HG03439 (cell line): ENCODE measurements around the gene ETHE1.
"Not testable (repeated sequence)": the region's sequence is repeated elsewhere in the genome, so short reads cannot be mapped to it uniquely, and the experiment has no call there.

Experiments used
- ATAC-seq: cut with Tn5 transposase; IDR thresholded peaks from one replicate; pipeline ENCODE4 v1.9.1; 2021; ENCODE audit warnings: mild to moderate bottlenecking, moderate library complexity; ENCODE audit not compliant: unreplicated experiment

ETHE1 gene

GRCh38 chr19:43552198-43552450, 25.1 kb upstream of the ETHE1 start:
- no peak for ATAC-seq

GRCh38 chr19:43551399-43552197, 24.6 kb upstream of the ETHE1 start:
- ATAC-seq: no peak

- no peak for ATAC-seq
Observed at GRCh38 chr19:43548706-43549105, 21.7 kb upstream of the ETHE1 start.

DNA sequence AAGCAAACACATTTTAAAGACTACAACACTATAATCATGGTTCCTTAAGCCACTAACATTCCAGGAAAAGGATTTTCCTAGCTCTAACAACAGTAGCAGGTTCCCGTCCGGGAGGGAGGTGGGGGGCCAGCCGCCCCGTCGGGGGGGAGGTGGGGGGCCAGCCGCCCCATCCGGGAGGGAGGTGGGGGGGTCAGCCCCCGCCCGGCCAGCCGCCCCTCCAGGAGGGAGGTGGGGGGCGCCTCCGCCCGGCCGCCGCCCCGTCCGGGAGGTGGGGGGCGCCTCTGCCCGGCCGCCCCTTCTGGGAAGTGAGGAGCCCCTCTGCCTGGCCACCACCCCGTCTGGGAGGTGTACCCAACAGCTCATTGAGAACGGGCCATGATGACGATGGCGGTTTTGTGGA, 20.9 kb upstream of the ETHE1 start:
- ATAC-seq: not testable (repeated sequence)

DNA sequence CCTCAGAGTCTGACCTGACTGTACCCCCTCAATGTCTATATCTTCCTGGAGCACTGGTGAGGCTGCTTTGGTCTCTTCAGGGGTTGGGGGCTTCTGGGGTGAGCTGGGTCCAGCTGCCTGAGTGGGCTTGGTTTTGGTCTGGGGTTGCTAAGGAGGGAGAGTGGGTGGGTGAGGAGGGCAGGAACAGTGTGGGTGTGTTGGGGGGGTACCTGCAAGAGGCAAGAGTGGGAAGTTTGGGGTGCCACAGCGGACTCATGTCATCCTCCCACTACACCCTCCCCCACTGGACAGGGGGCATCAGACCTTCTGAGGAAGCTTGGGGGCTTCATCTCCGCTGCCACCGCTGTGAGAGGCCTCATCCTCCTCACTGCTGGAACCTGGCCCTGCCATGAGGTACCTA, 19.6 kb upstream of the ETHE1 start:
- ATAC-seq: no peak

- ATAC-seq: no peak
Observed at GRCh38 chr19:43545981-43546380, 19.0 kb upstream of the ETHE1 start.

- ATAC-seq: no peak
Observed at GRCh38 chr19:43545276-43545675, 18.3 kb upstream of the ETHE1 start.

GRCh38 chr19:43544077-43544476, 17.1 kb upstream of the ETHE1 start:
- ATAC-seq: no peak

DNA sequence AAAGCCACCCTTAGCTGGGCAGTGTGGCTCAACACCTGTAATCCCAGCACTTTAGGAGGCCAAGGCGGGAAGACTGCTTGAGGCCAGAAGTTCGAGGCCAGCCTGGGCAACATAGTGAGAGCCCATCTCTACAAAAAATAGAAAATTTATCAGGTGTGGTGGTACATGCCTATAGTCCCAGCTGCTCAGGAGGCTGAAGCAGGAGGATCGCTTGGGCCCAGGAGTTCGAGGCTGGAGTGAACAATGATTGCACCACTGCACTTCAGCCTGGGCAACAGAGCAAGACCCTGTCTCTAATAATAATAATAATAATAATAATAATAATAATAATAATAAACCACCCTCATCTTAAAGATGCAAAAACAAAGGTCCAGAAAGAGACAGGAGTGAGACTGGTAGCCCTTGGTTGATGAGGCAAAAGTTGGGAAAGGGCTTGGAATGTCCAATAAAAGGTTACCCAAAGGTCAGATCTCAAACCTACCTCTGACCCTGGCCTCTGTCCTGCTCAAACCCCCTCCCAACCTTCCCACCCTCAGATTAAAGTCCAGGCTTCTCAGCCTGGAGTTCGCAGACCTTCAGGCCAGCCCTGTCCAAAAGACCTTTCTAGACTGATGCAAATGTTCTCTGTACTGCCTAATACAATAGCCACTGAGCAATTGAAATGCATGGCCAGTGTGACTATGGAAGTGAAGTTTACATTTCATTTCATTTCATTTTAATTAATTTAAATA, 15.1 kb upstream of the ETHE1 start:
- no peak for ATAC-seq

DNA sequence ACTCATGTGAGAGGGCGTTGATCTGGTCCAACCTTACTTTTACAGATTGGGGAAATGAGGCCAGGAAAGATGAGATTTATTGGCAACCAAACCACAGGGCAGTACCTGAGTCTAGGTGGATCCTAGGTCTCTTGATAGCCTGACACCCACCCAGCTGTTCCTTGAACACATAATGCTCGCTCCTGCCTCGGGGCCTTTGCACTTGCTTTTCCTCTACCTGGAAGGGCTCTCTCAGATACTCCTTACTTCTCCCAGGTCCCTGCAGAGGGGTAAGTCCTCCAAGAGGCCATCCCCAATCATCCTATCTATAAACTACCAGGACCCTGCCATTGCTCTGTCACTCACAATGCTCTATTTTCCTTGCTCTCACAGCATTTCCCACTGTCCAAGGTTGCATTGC, 13.4 kb upstream of the ETHE1 start:
- ATAC-seq: no peak

DNA sequence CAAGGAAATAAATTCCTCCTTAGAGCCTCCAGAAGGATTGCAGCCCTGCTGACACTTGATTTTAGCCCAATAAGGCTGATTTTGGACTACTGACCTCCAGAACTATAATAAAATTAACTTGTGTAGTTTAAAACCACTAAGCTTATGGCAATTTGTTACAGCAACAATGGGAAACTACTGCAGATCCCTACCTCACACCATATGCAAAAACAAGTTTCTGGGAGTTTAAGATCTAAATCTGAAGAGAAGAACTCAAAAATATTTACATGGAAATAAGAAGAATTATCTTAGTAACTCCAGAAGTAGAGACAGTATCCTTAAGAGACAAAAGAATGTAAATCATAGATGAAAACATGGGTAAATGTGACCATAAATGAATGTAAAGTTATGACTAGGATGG, 11.9 kb upstream of the ETHE1 start:
- no peak for ATAC-seq

DNA sequence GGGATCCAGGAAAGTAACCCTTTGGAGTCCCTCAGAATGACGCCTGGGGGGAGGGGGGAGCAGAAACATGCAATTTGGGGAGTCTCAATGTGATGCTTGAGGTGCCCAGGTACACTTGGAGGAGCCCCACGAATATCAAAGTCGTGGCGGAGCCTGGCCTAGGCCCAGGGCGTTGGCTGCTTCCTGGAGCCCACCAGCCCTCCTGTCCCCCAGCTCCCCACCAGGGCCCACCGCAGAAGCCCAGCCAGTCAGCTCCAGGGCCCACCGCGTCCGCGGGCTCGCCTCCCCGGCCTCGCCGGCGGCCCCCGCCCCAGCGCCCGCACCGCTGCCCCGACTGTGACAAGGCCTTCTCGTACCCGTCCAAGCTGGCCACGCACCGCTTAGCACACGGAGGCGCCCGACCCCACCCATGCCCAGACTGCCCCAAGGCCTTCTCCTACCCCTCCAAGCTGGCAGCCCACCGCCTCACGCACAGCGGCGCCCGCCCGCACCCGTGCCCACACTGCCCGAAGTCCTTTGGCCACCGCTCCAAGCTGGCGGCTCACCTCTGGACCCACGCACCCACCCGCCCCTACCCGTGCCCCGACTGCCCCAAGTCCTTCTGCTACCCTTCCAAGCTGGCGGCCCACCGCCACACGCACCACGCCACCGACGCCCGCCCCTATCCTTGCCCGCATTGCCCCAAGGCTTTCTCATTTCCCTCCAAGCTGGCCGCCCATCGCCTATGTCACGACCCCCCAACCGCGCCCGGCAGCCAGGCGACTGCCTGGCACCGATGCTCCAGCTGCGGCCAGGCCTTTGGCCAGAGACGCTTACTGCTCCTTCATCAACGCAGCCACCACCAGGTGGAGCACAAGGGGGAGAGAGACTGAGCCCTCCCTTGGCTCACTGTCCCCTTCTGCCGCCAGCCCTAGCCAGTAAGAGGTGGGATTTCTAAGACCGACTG, 8.1 kb upstream of the ETHE1 start:
- ATAC-seq: no peak

DNA sequence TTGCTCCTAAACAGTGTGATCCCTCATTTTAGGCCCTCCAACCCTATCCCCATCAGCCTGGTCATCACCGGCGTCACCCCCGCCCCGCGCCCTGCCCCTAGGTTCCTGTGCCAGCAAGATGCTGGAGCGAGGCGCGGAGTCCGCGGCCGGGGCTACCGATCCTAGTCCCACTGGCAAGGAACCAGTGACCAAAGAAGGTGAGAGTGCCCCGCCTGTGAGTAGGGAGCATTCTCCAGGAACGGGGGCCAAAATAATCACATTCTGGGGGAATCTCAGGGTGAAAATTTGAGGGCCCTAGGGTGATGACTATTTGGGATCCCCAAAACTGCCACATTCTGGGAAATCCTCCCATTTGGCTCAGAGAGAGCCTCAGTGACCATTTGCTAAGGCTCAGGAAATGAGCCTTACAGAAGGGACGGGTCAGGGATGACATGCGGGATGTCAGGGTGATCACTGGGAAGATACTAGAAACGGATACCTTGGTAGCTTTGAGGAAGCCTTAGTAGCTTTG, 7.4 kb upstream of the ETHE1 start:
- no peak for ATAC-seq

- ATAC-seq: peak; percentile 55
Observed at GRCh38 chr19:43533546-43534304, 6.7 kb upstream of the ETHE1 start.

DNA sequence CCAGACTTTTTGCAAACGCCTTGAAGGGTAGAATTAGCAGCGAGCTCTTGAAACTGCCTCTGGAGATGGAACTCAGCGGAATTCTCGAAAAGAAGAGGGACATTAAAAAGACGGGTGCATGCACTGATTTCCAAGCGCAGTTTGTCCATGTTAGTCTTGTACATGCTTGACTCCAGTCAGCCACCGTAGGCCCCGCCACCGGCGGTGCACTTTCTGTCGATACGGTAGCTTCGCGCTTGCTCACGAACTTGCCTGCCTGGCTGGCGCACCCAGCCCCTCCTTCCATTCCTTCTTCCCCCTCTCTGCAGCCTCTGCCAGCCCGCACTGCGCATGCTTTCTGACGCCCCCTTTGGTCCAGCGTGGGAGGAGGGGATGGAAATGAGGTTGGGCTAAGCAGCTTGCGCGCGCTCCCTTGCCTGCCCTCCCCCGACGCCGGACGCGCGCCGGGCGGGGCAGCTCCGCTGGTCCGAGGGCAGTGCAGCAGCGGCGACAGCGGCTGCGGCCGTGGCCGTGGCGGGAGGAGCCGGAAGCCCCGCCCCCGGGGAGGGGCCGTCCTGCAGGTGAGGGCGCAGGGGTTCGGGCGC, 6.1 kb upstream of the ETHE1 start, which contains the start of gene ZNF575:
ZNF575 (plus strand) TSS at position 227 of the 584 bp plus-strand sequence. CDS start 1,235 bp downstream, outside the sequence.
- peak; percentile 59 for ATAC-seq

GRCh38 chr19:43532571-43532961, 5.6 kb upstream of the ETHE1 start:
- ATAC-seq: no peak

DNA sequence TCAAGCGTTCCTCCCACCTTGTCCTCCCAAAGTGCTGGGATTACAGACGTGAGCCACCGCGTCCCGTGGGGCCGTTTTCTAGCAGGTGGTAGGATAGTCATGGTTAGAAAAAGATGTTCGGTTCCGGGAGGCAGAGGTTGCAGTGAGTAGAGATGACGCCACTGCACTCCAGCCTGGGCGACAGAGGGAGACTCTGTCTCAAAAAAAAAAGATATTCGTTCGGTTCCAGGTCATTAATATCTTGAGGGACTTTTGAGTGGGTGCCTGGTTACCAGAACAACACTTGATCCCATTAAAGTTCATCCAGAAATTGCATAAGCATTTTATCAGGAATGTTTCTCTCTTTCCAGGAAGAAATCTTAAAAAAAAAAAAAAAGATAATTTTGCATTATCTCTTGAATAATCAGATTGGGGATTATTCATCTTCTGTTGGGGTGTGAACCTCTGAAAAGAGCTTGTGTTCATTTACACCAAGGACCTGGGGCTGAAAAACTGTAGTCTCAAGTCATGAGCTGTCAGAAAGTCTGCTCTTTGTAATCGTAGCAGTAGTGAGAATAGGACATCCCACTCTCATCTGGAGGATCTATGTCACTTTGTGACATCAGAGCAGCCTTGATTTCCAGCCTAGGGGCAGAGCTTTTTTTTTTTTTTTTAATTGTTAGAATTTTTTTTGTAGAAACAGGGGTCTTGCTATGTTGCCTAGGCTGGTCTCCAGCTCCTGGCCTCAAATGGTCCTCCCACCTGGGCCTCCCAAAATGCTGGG, 1.0 kb upstream of the ETHE1 start:
- no peak for ATAC-seq

DNA sequence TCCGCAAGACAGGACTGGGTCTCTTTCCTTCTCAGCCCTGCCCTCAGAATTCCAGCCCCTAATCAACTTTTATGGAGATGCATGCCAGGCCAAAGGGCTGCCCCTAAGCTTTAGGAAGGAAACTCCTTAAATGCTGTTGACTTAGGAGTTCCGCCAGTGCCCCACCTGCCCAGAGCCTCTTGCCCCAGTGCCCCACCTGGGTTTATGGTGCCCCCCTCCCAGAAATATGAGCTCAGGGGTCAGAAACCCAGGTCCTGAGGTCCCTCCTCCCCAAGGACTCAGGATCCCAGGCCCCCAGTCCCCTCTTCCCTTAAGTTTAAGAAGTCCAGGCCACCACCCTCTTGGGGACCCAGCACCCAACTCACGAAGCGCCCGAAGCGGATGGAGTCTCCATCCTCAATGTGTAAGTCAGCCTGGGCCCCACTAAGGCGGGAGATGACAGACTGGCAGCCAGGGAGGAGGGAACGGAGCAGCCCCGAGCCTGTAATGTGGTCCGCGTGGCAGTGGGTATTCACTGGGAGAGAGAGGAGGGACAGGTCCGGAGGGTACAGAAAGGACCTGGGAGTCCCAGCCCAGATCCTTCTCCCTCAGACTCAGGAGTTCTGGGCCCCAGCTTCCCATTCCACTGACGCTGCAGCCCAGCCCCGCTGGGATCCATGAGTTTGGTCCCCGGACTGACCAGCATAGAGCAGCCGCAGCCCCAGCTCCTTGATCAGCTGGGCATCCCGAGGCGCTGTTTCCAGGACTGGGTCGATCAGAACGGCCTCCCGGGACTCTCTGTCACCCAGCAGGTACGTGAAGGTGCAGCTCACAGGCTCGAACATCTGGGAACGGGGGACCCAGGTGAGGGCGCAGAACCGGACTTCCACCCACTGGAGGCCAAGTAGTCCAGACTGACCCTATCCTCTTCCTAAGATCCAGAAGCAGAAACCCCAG, 897 bp downstream of the ETHE1 start:
- ATAC-seq: no peak
